GM12801 (cell line): ENCODE data around the gene ZNF787.

Experiments used
- CTCF ChIP-seq: IDR thresholded peaks from one replicate; pipeline ENCODE4 v1.5.1; 2011; ENCODE audit warnings: control low read depth; ENCODE audit not compliant: insufficient read length; ENCODE audit errors: extremely low read depth

The ZNF787 gene

DNA sequence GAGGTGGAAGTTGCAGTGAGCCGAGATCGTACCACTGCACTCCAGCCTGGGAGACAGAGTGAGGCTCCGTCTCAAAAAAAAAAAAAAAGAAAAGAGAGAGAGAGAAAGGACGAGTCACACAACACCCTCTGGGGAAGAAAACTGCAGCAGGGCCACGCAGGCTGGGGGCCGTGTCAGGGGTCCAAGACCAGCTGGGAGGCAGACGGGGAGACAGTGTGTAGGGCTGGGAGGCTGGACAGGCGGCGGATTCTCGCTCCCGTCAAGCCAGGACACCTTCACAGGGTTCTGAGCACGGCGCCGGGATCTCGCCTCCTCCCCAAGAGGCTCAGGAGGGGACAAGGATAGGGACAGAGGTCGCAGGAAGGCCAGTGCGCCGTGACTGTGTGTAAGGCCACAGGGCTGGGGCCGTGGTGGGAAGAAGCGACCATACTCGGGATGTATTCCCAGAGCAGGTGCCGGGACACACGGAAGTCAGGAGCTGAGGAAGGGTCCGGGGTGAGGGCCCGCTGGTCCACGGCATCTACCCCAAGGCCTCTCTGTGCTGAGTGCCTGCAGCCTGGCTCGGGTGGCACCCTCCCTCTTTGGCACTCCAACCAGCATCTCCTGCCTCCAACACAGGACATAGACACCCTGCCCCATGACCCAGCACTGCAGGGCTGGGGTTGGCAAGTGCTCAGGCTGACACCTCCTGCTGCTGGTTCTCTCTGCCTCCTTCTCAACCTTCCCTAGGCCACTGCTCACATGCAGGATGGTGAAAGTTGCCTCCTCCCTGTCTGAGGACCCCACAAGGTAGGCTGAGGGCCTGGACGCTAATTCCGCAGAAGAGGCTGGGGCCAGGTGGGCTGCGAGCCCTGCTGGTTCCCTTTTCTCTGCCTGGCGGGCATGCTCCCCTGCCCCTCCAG is 21.2 kb downstream of the ZNF787 start:
- no peak for TF ChIP-seq CTCF

- TF ChIP-seq CTCF, result no peak
These were observed 22.1 kb downstream of the ZNF787 start for GRCh38 chr19:56098731-56099568.

- no peak for TF ChIP-seq CTCF
These were observed 23.3 kb downstream of the ZNF787 start for GRCh38 chr19:56097776-56098175.

DNA sequence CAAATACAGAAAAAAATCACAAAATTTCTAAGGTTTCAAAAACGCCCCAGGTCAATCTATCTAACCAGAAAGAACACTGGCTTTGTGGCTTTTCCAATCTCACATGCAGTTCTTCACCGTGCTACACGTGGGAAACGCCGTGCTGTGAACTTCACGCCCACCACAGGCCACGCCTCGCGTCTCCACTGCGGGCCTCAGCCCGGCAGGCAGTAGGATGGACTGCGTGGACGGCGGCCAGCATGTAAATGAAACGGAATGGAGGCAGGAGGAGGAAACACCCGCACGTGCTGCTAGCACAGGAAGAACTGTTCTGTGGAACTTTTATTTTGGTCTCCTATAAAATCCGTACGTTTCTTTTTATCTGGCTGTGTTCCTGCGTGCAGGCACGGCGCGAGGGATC is 23.8 kb downstream of the ZNF787 start:
- no peak for TF ChIP-seq CTCF

GRCh38 chr19:56096665-56097064 is 24.4 kb downstream of the ZNF787 start:
- TF ChIP-seq CTCF, result no peak

DNA sequence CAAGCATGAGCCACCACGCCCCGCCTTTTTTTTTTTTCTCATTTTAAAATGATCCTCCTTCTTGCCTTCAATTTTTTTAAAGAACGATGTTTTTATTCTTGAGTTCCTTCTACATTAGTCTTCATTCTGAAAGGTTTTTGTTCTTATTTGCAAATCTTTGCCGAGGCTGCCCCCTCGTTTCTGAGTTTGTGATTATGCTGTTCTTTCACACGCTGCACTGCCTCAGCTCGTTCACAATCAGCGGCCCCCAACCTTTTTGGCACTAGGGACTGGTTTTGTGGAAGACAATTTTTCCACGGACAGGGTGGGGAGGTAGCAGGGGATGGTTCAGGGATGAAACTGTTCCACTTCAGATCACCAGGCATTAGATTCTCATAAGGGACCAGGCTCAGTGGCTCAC is 26.6 kb downstream of the ZNF787 start:
- no peak for TF ChIP-seq CTCF
